Prostate gland (tissue), 2 donors: ENCODE measurements around the gene RNGTT. TPM values are rescaled to one million over a fixed set of nuclear protein-coding genes. Genes with fewer than 3 reads are reported as not detected.

Experiments
- DNase-seq: peaks from one replicate; pipeline ENCODE4 v3.0.0-alpha.2; 2019; ENCODE audit warnings: low spot score
- H3K27ac ChIP-seq, 2 donors: fragments of 200-600 bp; sonication (generic); 2 replicates each; pipeline ENCODE4 v1.5.1; 2017 to 2019
- H3K27me3 ChIP-seq: fragments of 200-600 bp; sonication (generic); replicated peaks from 2 replicates; pipeline ENCODE4 v1.5.1; 2019; ENCODE audit not compliant: insufficient read depth
- H3K36me3 ChIP-seq, 2 donors: fragments of 200-600 bp; sonication (generic); 1 replicate in 1 of 2; 2 replicates in 1 of 2; pipeline versions ENCODE4 v1.5.1 to v1.8.1; 2017 to 2019
- H3K4me1 ChIP-seq: fragments of 200-600 bp; sonication (generic); replicated peaks from 2 replicates; pipeline ENCODE4 v1.5.1; 2019
- H3K4me3 ChIP-seq, 2 donors: fragments of 200-600 bp; sonication (generic); 2 replicates each; pipeline ENCODE4 v1.5.1; 2017 to 2019
- H3K9me3 ChIP-seq: fragments of 200-600 bp; sonication (generic); 2 replicates; pipeline ENCODE4 v1.5.1; 2017
- CTCF ChIP-seq, 4 experiments: fragments of 200-600 bp in 2 of 4; fragments of 450-650 bp in 2 of 4; sonication (generic) in 2 of 4; IDR thresholded peaks; 1 replicate in 3 of 4; 2 replicates in 1 of 4; pipeline ENCODE4 v1.5.1; 2016 to 2019; ENCODE audit warnings: antibody characterized with exemption in 4 of 4, mild to moderate bottlenecking in 2 of 4, moderate library complexity in 2 of 4
- POLR2A ChIP-seq: fragments of 450-650 bp; IDR thresholded peaks from one replicate; pipeline ENCODE4 v1.6.1; 2016; ENCODE audit warnings: antibody characterized with exemption, mild to moderate bottlenecking
- POLR2AphosphoS5 ChIP-seq: sonication (generic); formaldehyde crosslinking; IDR thresholded peaks from one replicate; pipeline ENCODE4 v1.6.1; 2017; ENCODE audit warnings: antibody characterized with exemption
- WGBS: methylation state at CpG from one replicate; pipeline ENCODE4 v1.1.5; 2018; 5-methylcytosine and 5-hydroxymethylcytosine counted together
- intact Hi-C: fragments of 100-400 bp; cut with DNase I; formaldehyde crosslinking; loops from one replicate; pipeline ENCODE4 v1.14.2; 2022
- total RNA-seq, 2 donors: library from RNA; depleted of rRNA; stranded (reverse); fragments of >200 nt; gene quantifications; one replicate each; pipeline ENCODE4 v1.1.0, GENCODE V29; 2016

Gene RNGTT
- total RNA-seq, 2 donors from 2014 or later = 10.1 to 23.6 TPM

GRCh38 chr6:88870717-88871330, 92.6 kb downstream of the RNGTT start:
- intact Hi-C loops = loop anchor here (5.0 kb wide), 1 partner anchor 939 kb away; no protein-coding TSS in a partner anchor
- peak; percentile 28 for DNase-seq
- Histone ChIP-seq H3K27me3 (no peaks in the 10 kb centered on the region), H3K27ac (no peak overlapping the region), H3K9me3 (no peaks in the 10 kb centered on the region), H3K4me1 (no peaks in the 10 kb centered on the region), H3K36me3 (no peaks in the 10 kb centered on the region), H3K4me3 (no peak overlapping the region)
- TF ChIP-seq CTCF (IDR thresholded peaks at IDR 0.05) = peak in 3 of 4 experiments; percentile 53 to 77 (median 66)
- TF ChIP-seq POLR2AphosphoS5 = no peak
- WGBS = 3% methylated on average over 1 of the region's 1 CpG

- Histone ChIP-seq H3K4me1 (no peaks in the 10 kb centered on the region), H3K4me3 (no peak overlapping the region), H3K27me3 (no peaks in the 10 kb centered on the region), H3K9me3 (no peaks in the 10 kb centered on the region), H3K27ac (no peak overlapping the region), H3K36me3 (no peaks in the 10 kb centered on the region)
- TF ChIP-seq POLR2AphosphoS5 = no peak
- TF ChIP-seq POLR2A = no peak
- no peak for TF ChIP-seq CTCF (IDR thresholded peaks at IDR 0.05)
- 88% methylated on average over 1 of the region's 1 CpG for WGBS
- no peak for DNase-seq
- intact Hi-C loops = loop anchor here (5.0 to 10.0 kb wide), 2 partner anchors 937 to 1035 kb away; no protein-coding TSS in a partner anchor
Observed at GRCh38 chr6:88869263-88870020, 94.0 kb downstream of the RNGTT start.

- intact Hi-C loops = loop anchor here (10.0 kb wide), 1 partner anchor 1033 kb away; no protein-coding TSS in a partner anchor
- 75% methylated on average over 2 of the region's 2 CpGs for WGBS
- H3K9me3 ChIP-seq = no peaks in the 10 kb centered on the region
- H3K27me3 ChIP-seq = no peaks in the 10 kb centered on the region
- no peak overlapping the region for H3K4me3 ChIP-seq
- no peak overlapping the region for H3K27ac ChIP-seq
- no peaks in the 10 kb centered on the region for H3K4me1 ChIP-seq
- H3K36me3 ChIP-seq = no peaks in the 10 kb centered on the region
- TF ChIP-seq POLR2A = no peak
- no peak for TF ChIP-seq POLR2AphosphoS5
- no peak for DNase-seq
Observed at GRCh38 chr6:88867841-88868731, 95.3 kb downstream of the RNGTT start.

GRCh38 chr6:88866856-88867255, 96.6 kb downstream of the RNGTT start:
- intact Hi-C loops = loop anchor here (10.0 kb wide), 1 partner anchor 1032 kb away; no protein-coding TSS in a partner anchor

More at GRCh38 chr6:88866856-88867255, 96.6 kb downstream of the RNGTT start:
- no peak overlapping the region for H3K4me3 ChIP-seq
- no peaks in the 10 kb centered on the region for H3K36me3 ChIP-seq
- whole genome bisulfite sequencing = 92% methylated on average over 2 of the region's 2 CpGs
- no peaks in the 10 kb centered on the region for H3K9me3 ChIP-seq
- no peak overlapping the region for H3K27ac ChIP-seq
- TF ChIP-seq CTCF (IDR thresholded peaks at IDR 0.05) = no peak
- TF ChIP-seq POLR2A = no peak
- TF ChIP-seq POLR2AphosphoS5 = no peak
- no peaks in the 10 kb centered on the region for H3K4me1 ChIP-seq
- no peak for DNase-seq
- no peaks in the 10 kb centered on the region for H3K27me3 ChIP-seq
